NCI-H2107 (cell line): ENCODE results near the gene PRKCA.

ENCODE experiments used
- DNase-seq: peaks from one replicate; lab custom pipeline; 2025; lab: John Stamatoyannopoulos, UW

PRKCA gene

DNA sequence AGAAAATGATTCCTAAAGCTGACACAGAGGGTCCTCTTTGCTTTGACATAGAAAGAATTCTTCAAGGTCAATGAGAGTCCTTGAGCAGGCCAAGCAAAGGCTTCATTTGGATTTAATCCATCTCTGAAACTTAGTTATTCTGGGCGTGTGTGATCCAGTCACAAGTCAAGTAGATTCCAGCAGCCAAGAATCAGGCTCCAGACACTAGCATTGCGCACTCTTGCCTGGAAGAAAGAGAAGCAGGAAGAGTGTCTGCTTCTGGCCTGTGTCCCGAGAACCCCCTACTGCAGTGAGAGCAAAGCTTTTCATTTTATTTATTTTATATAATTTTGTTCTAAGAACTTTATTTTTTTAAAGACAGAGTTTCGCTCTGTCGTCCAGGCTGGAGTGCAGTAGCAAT lies 444.3 kb downstream of the PRKCA start:
- no peak for DNase-seq

DNA sequence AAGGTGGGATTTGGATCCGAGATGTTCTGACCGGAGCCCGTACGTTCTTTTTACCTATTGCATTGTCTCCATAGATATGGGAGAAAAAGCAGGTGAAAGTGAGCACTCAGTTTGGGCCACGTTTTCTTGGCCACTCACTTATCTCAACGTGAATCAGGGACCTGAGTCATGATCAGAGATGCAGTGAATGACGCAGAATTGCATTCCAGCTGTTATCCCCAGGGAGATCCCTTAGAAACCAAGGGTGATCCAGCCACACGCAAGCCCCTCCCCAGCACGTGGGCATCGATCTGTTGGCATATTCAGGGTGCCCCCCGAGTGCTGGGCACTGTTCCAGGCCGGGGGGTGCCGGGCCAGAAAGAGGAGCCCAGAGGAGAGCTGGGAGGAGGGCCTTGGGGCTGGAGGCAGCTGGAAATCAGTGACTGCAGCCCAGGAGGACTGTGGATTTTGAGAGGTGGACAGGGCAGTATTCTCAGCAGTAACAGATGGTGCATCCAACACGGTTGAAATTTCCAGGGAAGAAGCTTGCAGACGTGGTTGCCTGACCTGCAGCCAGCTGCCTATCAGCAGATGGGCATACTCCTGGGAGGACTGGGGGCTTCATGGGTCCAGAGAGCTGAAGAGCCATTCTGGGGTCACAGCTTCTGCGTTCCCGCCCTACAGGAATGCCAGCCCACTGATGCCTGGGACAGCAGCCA lies 445.3 kb downstream of the PRKCA start:
- no peak for DNase-seq

DNA sequence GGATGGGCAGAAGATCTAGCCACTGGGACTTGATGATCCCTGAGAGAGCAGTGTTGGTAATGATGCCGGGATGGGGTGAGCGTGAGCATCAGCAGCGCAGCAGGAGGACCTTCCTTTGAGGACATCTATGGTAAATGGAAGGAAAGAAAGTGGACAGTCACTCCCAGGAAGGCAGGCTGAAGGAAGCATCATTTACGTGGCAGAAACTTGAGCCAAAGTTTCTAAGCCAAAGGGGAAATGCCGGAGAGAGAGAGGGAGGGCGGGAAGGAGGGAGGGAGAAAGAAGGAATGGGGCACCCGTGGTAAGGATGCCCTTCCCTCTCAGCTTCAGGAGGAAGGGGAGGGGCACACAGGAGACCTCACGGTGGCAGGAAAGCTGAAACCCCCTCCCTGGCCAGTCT lies 446.2 kb downstream of the PRKCA start:
- DNase-seq: no peak

DNA sequence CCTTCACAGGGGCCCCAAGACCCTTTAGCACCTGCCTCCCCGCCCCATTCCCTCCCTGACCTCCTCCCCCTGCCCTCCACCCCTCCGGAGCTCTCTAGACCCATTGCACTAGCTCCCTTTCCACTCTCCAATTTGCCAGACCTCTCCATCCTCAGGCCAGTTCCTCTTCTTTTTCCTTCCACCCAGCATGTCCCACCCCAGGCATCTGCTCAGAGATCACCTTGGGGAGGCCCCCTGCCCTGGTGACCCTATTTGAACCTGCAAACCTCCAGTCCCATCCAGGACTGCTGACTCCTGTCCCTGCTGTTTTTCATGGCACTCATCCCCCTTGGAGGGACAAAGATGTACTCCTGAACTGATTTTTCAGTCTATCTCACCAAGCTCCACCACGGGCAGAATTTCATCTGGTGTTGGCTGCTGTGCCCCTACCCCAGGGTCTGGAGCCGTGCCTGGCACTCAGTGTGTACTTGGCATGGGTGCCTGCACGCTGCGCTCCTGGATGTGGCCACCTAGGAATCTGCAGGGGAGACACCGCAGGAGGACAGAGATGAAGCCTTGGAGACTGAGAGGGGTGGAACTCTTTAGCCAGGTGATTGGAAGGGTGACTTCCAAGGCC lies 446.9 kb downstream of the PRKCA start:
- no peak for DNase-seq

DNA sequence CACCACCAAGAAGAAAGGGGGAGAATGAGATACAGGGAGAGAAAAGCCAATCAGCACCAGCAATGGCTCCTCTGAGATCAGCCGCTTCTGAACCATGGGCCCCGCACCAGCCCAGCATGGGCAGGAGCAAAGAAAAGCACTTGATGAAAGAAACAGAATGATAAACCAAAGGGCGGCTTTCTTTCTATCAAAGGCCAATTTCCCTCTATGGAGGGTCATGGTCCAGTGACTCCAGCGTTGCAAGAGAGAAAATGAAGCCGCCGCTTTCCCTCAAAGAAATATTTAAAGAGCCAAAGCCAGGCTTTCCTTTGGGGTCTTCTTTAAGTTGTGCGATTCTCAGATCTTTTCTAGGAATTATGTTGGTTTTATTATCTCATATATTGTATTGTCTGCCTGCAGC lies 447.7 kb downstream of the PRKCA start:
- DNase-seq: no peak

DNA sequence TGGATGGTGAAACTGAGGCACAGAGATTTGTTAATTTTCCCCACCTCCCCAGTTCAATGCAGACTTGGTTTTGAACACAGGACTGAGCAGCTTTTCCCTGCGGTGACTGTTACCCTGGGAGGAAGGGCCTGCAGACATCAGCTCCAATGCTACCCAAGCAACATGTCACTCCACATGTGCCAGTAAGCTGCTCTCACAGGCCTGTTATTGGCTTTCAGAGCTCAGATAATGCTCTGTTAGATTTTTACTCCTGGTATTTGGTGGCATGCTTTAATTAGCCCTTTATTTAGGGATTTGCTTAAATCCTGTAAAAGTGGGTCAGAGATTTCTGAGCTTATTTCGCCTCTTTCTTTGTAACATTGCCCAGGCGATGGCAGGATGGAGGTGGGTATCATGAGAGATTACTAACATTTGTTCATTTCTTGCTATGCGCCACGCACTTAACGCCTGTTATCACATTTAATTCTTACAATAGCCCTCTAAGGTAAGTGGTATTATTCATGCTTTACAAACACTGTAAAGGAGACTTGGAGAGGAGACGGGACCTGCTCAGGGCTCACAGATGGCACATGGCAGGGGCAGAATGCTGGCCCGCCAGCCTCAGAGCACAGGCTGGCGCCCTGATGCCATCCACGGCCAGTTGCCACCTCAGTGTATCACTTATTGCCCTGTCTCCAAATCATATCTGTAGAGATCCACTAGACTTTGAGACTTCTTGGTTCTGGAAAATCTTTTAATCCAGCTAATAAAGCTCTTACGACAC lies 448.5 kb downstream of the PRKCA start:
- no peak for DNase-seq

DNA sequence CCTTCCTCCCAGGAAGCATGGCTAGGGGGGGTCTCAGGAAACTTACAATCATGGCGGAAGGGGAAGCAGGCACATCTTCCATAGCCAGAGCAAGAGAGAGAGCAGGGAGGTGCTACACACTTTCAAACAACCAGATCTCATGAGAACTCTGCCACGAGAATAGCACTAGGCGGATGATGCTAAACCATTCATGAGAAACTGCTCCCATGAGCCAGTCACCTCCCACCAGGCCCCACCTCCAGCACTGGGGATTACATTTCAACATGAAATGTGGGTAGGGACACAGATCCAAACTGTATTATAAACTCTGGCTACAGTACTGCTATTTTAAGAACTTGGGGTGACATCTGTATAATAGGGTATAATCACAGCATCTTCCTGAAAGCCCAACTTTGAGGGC lies 449.4 kb downstream of the PRKCA start:
- no peak for DNase-seq

DNA sequence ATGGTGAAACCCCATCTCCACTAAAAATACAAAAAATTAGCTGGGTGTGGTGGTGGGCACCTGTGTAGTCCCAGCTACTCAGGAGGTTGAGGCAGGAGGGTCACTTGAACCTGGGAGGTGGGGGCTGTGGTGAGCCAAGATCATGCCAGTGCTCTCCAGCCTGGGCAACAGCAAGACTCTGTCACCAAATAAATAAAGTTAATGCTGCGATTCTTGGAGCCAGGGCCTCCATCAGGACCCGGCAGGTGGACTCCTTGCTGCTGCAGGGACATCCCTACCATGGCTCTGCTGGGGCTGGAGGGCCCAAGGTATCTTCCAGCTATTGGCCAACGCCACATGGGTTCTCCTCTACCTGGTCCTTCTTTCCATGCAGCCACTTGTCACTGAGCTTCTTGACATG lies 450.0 kb downstream of the PRKCA start:
- DNase-seq: no peak

DNA sequence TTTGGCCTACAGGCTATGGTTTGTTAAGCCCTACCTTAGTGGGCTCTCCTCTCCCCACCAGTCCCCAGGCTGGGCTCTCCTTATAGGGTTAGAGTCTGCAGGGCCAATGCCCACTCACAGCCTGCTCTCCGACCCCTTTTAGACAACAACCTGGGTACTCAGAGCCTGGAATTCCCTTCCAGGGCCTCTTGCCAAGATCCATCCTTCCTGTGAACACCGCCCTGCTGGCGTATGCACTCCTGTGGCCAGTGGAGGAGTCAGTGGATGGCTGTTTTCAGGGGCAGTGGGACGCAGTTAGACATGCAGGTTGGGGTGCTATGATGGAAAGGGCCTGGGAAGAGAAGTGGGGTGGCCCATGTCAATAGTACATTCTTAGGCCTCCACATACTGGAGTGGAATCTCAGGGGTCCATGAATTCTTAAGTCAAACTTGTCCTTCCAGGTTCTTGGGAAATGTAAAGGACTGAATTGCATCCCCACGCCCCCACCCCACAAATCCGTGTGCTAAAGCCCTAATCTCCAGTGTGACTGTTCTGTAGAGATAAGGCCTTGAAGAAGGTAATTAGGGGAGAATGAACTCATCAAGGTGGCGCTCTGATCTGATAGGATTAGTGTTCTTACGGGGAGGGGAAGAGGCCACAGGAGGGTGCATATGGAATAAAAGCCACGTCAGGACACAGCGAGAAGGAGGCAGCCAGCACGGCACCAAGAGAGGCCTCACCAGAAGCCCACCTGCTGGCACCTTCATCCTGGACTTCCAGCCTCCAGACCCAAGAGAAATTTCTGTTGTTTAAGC lies 450.9 kb downstream of the PRKCA start:
- DNase-seq: no peak

DNA sequence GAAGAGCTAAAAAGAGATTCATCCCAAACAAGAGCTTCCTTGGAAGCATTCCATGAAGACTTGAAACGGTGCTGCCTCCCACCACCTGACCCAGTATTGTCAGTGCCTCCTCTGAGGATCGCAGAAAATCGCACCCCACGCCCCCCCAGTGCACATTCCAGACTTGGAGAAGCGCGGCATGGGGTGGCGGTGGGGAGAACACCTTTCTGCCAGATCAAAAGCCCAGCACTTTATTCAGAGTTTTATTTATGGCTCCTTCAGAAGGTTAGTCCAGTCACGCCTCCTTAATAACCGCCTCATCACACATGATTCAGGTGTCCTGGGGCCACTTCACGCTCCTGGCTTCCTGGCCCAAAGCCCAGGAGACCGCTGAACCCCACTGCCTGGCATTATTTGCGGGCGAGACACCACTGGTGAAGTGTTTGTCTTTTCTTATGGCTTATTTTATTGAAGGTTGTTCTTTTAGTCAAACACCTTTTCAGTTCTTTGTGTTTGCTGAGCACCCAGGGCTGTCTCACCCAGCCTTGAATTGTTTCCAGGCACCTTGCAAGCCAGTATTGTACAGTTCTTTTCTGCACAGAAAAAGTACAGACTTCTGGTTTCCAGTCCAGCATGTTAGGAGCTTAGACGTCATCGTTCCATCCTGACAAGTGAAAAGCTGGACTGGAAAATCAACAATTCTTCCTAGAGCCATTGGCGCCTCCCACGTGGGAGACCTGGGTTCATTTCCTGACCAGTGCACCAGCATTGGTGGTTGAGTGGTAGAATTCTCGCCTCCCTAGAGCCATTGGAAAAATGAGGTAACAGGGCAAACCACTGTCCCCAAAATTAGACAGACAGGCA lies 452.9 kb downstream of the PRKCA start:
- peak; percentile 83 for DNase-seq

DNA sequence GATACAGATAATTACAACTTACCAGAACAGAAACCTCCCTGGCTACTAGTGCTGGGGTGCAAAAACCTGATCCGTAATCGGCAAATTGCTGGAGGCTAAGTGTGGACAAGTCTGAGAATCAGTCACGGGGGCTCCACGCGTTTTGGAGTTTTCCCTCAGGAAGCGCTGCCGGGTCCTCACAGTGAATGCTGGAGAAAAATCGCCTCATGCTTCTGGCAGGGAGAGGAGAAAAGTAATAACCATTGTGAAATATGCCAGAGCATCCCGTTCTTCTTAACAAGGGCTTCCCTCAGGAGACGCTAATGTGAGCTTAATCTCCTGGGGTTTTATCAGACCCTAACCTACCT lies 453.5 kb downstream of the PRKCA start:
- DNase-seq: no peak

DNA sequence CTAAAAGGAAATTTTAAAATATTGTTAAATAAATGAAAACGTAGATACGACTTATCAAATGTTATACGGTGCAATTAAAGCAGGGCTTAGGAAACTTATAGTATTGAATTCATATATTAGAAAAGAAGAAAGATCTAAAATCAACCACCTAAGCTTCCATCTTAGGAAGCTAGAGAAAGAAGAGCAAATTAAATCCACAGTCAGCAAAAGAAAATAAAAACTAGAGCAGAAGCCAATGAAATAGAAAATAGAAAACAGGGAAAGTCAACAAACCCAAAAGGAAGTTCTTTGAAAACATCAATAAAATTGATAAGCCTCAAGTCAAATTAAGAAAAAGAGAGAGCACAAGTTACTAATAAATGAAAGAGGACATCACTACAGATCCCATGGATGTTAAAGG lies 457.9 kb downstream of the PRKCA start:
- no peak for DNase-seq

DNA sequence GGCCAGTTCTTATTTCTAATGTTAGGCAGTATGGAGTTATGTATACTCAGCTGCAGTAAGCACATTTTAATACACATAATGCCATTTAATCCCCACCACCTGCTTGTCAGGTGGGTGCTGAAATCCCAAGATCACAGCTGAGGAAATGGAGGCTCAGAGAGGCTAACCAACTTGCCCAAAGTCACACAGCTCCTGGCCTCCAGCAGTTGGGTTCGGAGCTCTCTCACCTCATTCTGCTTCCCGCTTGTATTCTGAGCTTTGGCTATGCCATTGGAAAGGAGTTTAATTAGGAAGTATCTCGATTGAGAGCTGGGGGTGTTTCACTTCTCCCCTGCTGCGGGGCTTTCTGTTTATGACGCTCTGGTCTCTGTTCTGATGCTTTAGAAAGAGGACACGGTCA lies 459.9 kb downstream of the PRKCA start:
- no peak for DNase-seq

DNA sequence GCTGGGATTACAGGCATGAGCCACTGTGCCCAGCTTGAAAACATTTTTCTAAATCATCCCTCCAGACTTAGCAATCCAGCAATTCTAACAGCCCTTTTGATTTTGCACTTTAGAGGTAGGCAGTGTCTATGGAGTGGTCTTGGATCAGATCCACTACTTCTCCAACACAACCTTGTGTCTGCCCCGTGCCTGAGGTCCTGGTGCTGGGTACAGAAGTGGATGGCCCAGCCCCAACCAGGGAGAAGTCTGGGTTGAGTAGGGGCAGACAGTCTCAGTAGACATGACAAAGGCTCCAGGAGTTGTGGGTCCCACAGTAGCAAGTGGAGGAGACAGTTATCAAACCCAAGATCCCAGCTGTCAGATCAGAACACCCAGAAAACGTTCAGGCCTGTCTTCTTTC lies 460.6 kb downstream of the PRKCA start:
- no peak for DNase-seq

DNA sequence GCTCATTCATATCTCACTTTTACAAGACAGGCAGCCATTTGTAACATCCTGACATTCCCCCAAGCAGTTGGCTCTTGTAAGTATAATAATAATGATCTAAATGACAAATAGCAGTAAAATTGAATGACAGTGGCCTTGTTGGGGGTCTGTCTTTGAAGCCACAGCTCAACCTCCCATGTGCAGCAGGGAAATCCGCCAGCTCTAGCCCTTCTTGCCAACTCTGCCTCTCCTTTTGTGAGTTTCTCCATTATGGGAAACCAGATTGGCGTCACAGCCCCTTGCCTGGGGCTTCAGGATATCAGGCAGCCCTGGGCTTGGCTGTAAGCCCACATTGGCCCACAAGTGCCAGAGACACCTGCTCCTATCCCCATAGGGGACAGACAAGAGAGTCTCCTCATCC lies 462.1 kb downstream of the PRKCA start:
- DNase-seq: peak; percentile 42

DNA sequence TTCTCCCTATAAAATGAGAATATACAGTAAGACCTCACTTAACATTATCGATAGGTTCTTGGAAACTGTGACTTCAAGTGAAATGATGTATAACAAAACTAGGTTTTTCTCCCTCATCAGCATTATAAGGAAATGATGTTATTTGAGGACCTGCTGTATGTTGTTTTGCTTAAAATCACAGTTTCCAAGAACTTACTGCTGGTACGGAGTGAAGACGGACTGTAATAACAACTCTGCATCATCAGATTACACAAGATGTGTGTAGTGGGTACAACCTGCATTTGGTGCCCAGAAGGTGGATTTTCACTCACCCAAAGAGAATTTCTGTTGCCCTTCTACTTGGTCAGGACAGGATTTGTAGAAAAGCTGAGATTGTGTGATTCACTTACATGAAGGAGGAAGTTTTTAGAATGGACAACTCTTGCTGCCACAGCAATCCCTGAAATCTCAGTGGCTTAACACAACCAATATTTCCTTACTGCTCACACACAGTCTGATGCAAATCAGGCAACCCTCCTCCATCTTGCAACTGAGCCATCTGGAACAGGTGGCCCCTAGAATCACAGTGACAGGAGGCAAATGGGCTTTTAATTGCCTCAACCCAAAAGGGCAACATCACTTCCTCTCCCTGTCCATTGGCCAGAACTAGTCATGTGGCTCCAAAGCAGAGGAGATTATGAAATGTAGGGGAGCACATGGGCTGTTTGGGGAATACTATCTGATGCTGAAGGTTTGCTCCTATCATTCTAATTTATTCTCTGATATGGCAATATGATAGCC lies 464.9 kb downstream of the PRKCA start:
- no peak for DNase-seq

DNA sequence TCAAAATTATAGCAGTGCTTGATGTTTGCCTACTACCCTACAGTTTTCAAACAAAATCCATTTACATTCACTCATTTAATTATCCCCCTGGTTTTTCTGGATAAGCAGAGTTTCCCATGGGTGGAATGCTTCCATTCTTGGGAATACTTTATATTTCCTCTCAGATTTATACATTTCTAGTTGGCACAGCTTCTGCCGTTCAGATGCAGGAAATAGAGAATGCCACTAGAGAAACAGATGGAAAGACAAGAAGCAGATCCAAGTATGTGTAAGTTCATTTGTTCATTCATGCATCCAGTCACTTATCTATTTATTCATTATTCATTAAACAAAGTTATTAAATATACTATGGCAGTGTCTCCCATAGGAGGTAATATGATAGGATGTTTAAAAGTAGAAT lies 467.5 kb downstream of the PRKCA start:
- DNase-seq: no peak

DNA sequence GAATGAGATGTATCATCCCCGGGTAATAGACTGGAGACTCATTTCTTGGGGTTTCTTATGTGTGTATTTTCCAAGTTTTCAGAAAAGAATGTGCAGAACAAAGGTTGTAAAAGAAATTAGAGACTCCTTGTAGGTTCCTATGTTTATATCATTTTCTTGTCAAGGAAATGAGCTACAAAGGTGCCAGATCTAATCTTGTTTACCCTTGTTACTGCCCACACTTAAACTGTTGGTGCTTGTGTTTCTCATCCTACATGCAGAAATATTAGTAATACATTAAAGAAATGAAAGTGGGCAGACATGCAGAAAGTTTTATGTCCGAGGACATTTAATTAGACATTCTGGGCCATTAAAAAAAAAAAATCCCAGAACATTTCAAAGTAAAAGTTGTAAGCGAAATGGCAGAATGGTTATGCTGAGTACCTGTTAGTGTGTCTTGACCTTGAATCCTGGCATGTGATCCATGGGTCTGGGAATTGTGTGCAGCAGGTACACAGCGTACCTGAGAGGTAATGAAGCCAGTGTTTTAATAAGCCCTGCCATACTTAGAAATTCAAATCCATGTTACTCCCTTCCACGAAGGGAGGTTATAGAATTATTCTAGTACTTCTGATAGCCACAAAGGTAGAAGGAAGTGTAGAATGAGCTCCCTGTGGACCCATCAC lies 469.9 kb downstream of the PRKCA start:
- no peak for DNase-seq

DNA sequence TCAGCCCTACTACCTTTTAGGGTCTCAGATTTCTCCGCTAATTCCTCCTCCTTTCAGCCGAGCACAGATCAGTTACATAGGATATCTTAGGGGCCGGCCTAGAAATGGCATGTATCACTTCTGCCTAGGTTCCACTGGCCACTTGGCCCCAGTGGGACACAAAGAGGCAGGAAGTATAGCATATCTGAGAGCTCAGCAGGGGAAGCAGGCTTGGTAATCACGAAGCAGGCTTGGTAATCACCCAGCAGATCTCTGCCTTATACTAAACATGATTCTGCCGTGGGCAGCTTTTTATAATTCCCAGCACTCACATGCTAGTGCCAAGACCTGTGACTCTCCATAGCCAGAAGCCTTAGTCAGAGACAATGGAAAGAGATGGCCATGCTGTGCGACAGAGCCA lies 472.9 kb downstream of the PRKCA start:
- DNase-seq: no peak

DNA sequence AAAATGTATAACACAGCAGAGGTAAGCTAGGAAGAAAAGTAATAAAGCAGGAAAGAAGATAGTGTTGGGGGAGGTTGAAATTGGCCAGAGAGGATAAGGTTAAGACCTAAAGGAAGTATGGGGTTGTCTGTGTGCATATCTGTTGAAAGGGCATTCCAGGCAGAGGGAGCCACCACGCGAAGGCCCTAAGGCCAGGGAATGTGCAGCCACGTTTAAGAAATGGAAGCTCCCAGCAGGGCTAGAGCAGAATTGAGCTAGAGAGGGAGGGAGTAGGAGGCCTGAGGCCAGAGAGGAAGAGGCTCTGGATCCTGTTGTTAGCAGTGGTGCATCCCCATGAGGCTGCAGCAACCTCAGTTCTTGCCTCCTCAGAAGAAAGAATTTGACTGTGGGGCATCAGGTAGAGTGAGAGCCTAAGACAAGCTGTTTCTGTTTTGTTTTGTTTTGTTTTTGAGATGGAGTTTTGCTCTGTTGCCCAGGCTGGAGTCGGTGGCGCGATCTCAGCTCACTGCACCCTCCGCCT lies 473.5 kb downstream of the PRKCA start:
- DNase-seq: no peak
